MCF 10A (cell line): ENCODE data around the gene BAZ1B. TPM values are rescaled to one million over a fixed set of nuclear protein-coding genes. Genes with fewer than 3 reads are reported as not detected.
"Not testable (repeated sequence)": the region's sequence is repeated elsewhere in the genome, so short reads cannot be mapped to it uniquely, and the experiment has no call there.

Source experiments
- BruUV-seq: library from RNA; stranded (reverse); fragments of 400-500 nt; replicated peaks from 2 replicates; lab custom pipeline; 2021; lab: Mats Ljungman, UMichigan
- CTCF ChIA-PET: fragments of 300-600 bp; sonication (Branson Sonifier 250); formaldehyde crosslinking; extraction: SDS; loops from one replicate; lab custom pipeline; 2021; ENCODE audit warnings: antibody characterized with exemption, inconsistent platforms; lab: Yijun Ruan, JAX
- POLR2A ChIA-PET: fragments of 300-600, 350-650 bp; sonication (Branson Sonifier 250); formaldehyde crosslinking; extraction: SDS; loops from one replicate; lab custom pipeline; 2020; ENCODE audit warnings: antibody characterized with exemption, inconsistent platforms; lab: Yijun Ruan, JAX
- DNase-seq: peaks from one replicate; pipeline ENCODE4 v3.0.0-alpha.2; 2018; ENCODE audit not compliant: unreplicated experiment
- H3K27ac Mint-ChIP-seq: one replicate; pipeline ENCODE4 v1.8.0; 2022; ENCODE audit warnings: mild to moderate bottlenecking, low read depth, mixed read lengths; ENCODE audit not compliant: unreplicated experiment
- H3K27me3 Mint-ChIP-seq: one replicate; pipeline ENCODE4 v1.8.0; 2022; ENCODE audit warnings: mixed read lengths; ENCODE audit not compliant: insufficient read depth, unreplicated experiment
- H3K36me3 Mint-ChIP-seq: one replicate; pipeline ENCODE4 v1.8.0; 2022; ENCODE audit warnings: mild to moderate bottlenecking, moderate library complexity, mixed read lengths; ENCODE audit not compliant: insufficient read depth, unreplicated experiment
- H3K4me1 Mint-ChIP-seq: one replicate; pipeline ENCODE4 v1.8.0; 2022; ENCODE audit warnings: mixed read lengths; ENCODE audit not compliant: insufficient read depth, unreplicated experiment
- H3K4me3 Mint-ChIP-seq: one replicate; pipeline ENCODE4 v1.8.0; 2022; ENCODE audit warnings: mild to moderate bottlenecking, moderate library complexity, mixed read lengths; ENCODE audit not compliant: unreplicated experiment
- H3K9me3 Mint-ChIP-seq: one replicate; pipeline ENCODE4 v1.8.0; 2022; ENCODE audit warnings: mixed read lengths; ENCODE audit not compliant: unreplicated experiment
- CTCF ChIP-seq: fragments of 200-600 bp; IDR thresholded peaks from one replicate; pipeline ENCODE4 v1.8.0; 2022; ENCODE audit warnings: antibody characterized with exemption, mild to moderate bottlenecking; ENCODE audit not compliant: unreplicated experiment
- intact Hi-C: fragments of 100-400 bp; cut with micrococcal nuclease; formaldehyde crosslinking; loops from 2 replicates; pipeline ENCODE4 v1.14.1; 2022
- total RNA-seq: library from RNA; stranded (reverse); gene quantifications from 2 replicates; pipeline ENCODE4 v1.2.3, GENCODE V29; 2022

The BAZ1B gene
- total RNA-seq, 1 experiment from 2014 or later = 86.7 TPM

GRCh38 chr7:73399185-73400050, 122.7 kb downstream of the BAZ1B start:
- H3K9me3 Mint-ChIP-seq, POLR2A ChIA-PET, H3K27me3 Mint-ChIP-seq, intact Hi-C loops, DNase-seq, H3K4me1 Mint-ChIP-seq, H3K27ac Mint-ChIP-seq, BruUV-seq, H3K36me3 Mint-ChIP-seq, H3K4me3 Mint-ChIP-seq: not testable (repeated sequence)
- CTCF ChIA-PET = interaction anchor here (0.7 kb wide), 1 partner anchor 25 kb away, joined by 3 read pairs; no protein-coding TSS in a partner anchor

GRCh38 chr7:73397521-73398281, 124.4 kb downstream of the BAZ1B start:
- intact Hi-C loops = no loop called here
- no peaks in the 10 kb centered on the region for H3K4me1 Mint-ChIP-seq

GRCh38 chr7:73395538-73396503, 126.3 kb downstream of the BAZ1B start:
- DNase-seq = no peak
- H3K4me1 Mint-ChIP-seq = no peaks in the 10 kb centered on the region
- H3K9me3 Mint-ChIP-seq = no peaks in the 10 kb centered on the region
- ChIA-PET CTCF (interaction anchor here (0.6 kb wide), 1 partner anchor 146 kb away, joined by 3 read pairs; no protein-coding TSS in a partner anchor), POLR2A (interaction anchor here (0.6 to 0.8 kb wide), 2 partner anchors 10 to 51 kb away, joined by 3 to 4 read pairs; no protein-coding TSS in a partner anchor)
- no TSS peak for BruUV-seq
- no peak for TF ChIP-seq CTCF
- no peak overlapping the region for H3K27ac Mint-ChIP-seq
- H3K36me3 Mint-ChIP-seq = no peaks in the 10 kb centered on the region
- H3K27me3 Mint-ChIP-seq = no peaks in the 10 kb centered on the region
- H3K4me3 Mint-ChIP-seq = no peak overlapping the region
- intact Hi-C loops = no loop called here

More at GRCh38 chr7:73397521-73398281, 124.4 kb downstream of the BAZ1B start:
- no peak for TF ChIP-seq CTCF
- Mint-ChIP-seq H3K4me3 (no peak overlapping the region), H3K27me3 (no peaks in the 10 kb centered on the region), H3K9me3 (no peaks in the 10 kb centered on the region), H3K27ac (no peak overlapping the region), H3K36me3 (no peaks in the 10 kb centered on the region)
- no TSS peak for BruUV-seq
- CTCF ChIA-PET = no interaction called here
- POLR2A ChIA-PET = interaction anchor here (0.6 kb wide), 1 partner anchor 29 kb away, joined by 3 read pairs; no protein-coding TSS in a partner anchor
- no peak for DNase-seq

GRCh38 chr7:73394422-73394821, 127.7 kb downstream of the BAZ1B start:
- intact Hi-C loops = no loop called here
- Mint-ChIP-seq H3K27ac (no peak overlapping the region), H3K27me3 (no peaks in the 10 kb centered on the region), H3K9me3 (peaks cover 6% of the 10 kb centered on the region), H3K4me3 (no peak overlapping the region), H3K36me3 (no peaks in the 10 kb centered on the region), H3K4me1 (no peaks in the 10 kb centered on the region)
- ChIA-PET CTCF (no interaction called here), POLR2A (no interaction called here)
- TF ChIP-seq CTCF = no peak
- BruUV-seq = no TSS peak
- DNase-seq = no peak
